Vagina (tissue), 2 donors: ENCODE measurements around the gene NIT1. TPM values are rescaled to one million over a fixed set of nuclear protein-coding genes. Genes with fewer than 3 reads are reported as not detected.

Source experiments
- DNase-seq, 2 donors: peaks; one replicate each; pipeline ENCODE4 v3.0.0-alpha.2; 2017; ENCODE audit errors: extremely low spot score in 2 of 2
- H3K27ac ChIP-seq: fragments of 200-600 bp; sonication (generic); one replicate; pipeline ENCODE4 v1.5.1; 2019
- H3K27me3 ChIP-seq: fragments of 200-600 bp; sonication (generic); one replicate; pipeline ENCODE4 v1.5.1; 2019
- H3K36me3 ChIP-seq, 2 donors: fragments of 200-600 bp; sonication (generic); one replicate each; pipeline ENCODE4 v1.5.1; 2017 to 2019
- H3K4me1 ChIP-seq: fragments of 200-600 bp; sonication (generic); one replicate; pipeline ENCODE4 v1.5.1; 2019
- H3K4me3 ChIP-seq, 2 donors: fragments of 200-600 bp; sonication (generic); 1 replicate in 1 of 2; 2 replicates in 1 of 2; pipeline ENCODE4 v1.5.1; 2016 to 2019
- H3K9me3 ChIP-seq: fragments of 200-600 bp; sonication (generic); one replicate; pipeline ENCODE4 v1.5.1; 2019
- CTCF ChIP-seq, 3 experiments: fragments of 450-650 bp in 2 of 3; fragments of 200-600 bp in 1 of 3; sonication (generic) in 1 of 3; IDR thresholded peaks; one replicate each; pipeline ENCODE4 v1.5.1; 2017 to 2019; ENCODE audit warnings: antibody characterized with exemption in 3 of 3, mild to moderate bottlenecking in 2 of 3, moderate library complexity in 2 of 3
- POLR2A ChIP-seq, 2 donors: fragments of 450-650 bp; IDR thresholded peaks; one replicate each; pipeline ENCODE4 v1.6.1; 2017; ENCODE audit warnings: antibody characterized with exemption in 2 of 2, mild to moderate bottlenecking in 2 of 2, moderate library complexity in 2 of 2
- POLR2AphosphoS5 ChIP-seq, 2 donors: sonication (generic); formaldehyde crosslinking; IDR thresholded peaks; one replicate each; pipeline ENCODE4 v1.9.0; 2017; ENCODE audit warnings: antibody characterized with exemption in 2 of 2, mild to moderate bottlenecking in 2 of 2, low read depth in 1 of 2; ENCODE audit not compliant: insufficient read depth in 1 of 2
- intact Hi-C: fragments of 100-400 bp; cut with DNase I; formaldehyde crosslinking; loops from one replicate; pipeline ENCODE4 v1.15.1; 2023
- total RNA-seq: library from RNA; depleted of rRNA; stranded (reverse); fragments of >200 nt; gene quantifications from one replicate; pipeline ENCODE4 v1.2.3, GENCODE V29; 2016

NIT1 gene
- total RNA-seq, 1 donor from 2014 or later, result 31.7 TPM

- Histone ChIP-seq H3K4me3 (no peak overlapping the region), H3K9me3 (no peaks in the 10 kb centered on the region), H3K27ac (no peak overlapping the region), H3K27me3 (no peaks in the 10 kb centered on the region), H3K36me3 (peaks cover 0 to 4% of the 10 kb centered on the region in 2 donors), H3K4me1 (peaks cover 16% of the 10 kb centered on the region)
- no peak for TF ChIP-seq POLR2AphosphoS5 (IDR thresholded peaks at IDR 0.05; ENCODE audit: insufficient read depth in 1 of 2, low read depth in 1 of 2)
- TF ChIP-seq CTCF (IDR thresholded peaks at IDR 0.05), result no peak
- TF ChIP-seq POLR2A (IDR thresholded peaks at IDR 0.05), result no peak
- intact Hi-C loops, result loop anchor here (5.0 to 10.0 kb wide), 2 partner anchors 48 to 100 kb away; partner anchors contain the start of gene USF1
- no peak for DNase-seq
Observed at GRCh38 chr1:161095230-161095629, 22.7 kb upstream of the NIT1 start.

- no peak overlapping the region for H3K4me3 ChIP-seq
- peaks cover 16% of the 10 kb centered on the region for H3K4me1 ChIP-seq
- no peak for DNase-seq
- intact Hi-C loops, result loop anchor here (5.0 to 10.0 kb wide), 2 partner anchors 49 to 101 kb away; partner anchors contain the start of gene USF1
- H3K27ac ChIP-seq, result no peak overlapping the region
- peaks cover 0 to 11% of the 10 kb centered on the region in 2 donors for H3K36me3 ChIP-seq
- no peaks in the 10 kb centered on the region for H3K27me3 ChIP-seq
- no peak for TF ChIP-seq POLR2AphosphoS5 (IDR thresholded peaks at IDR 0.05; ENCODE audit: insufficient read depth in 1 of 2, low read depth in 1 of 2)
- no peak for TF ChIP-seq CTCF (IDR thresholded peaks at IDR 0.05)
- TF ChIP-seq POLR2A (IDR thresholded peaks at IDR 0.05), result no peak
- H3K9me3 ChIP-seq, result no peaks in the 10 kb centered on the region
Observed at GRCh38 chr1:161096015-161096414, 21.9 kb upstream of the NIT1 start.

- TF ChIP-seq POLR2A (IDR thresholded peaks at IDR 0.05) (no peak), CTCF (IDR thresholded peaks at IDR 0.05) (no peak), POLR2AphosphoS5 (IDR thresholded peaks at IDR 0.05; ENCODE audit: insufficient read depth in 1 of 2, low read depth in 1 of 2) (peak in 1 of 2 donors; percentile 63)
- H3K27me3 ChIP-seq, result no peaks in the 10 kb centered on the region
- no peak overlapping the region for H3K27ac ChIP-seq
- peaks cover 16% of the 10 kb centered on the region for H3K4me1 ChIP-seq
- no peaks in the 10 kb centered on the region for H3K9me3 ChIP-seq
- H3K4me3 ChIP-seq, result no peak overlapping the region
- DNase-seq, result peak in 1 of 2 donors; percentile 25
- intact Hi-C loops, result loop anchor here (5.0 to 10.0 kb wide), 2 partner anchors 49 to 102 kb away; partner anchors contain the start of gene USF1
- peaks cover 0 to 15% of the 10 kb centered on the region in 2 donors for H3K36me3 ChIP-seq
Observed at GRCh38 chr1:161096530-161096929, 21.4 kb upstream of the NIT1 start.

- Histone ChIP-seq H3K9me3 (no peaks in the 10 kb centered on the region), H3K27me3 (no peaks in the 10 kb centered on the region), H3K36me3 (peaks cover 0 to 15% of the 10 kb centered on the region in 2 donors), H3K4me3 (peak within 1 kb of the TSS; percentile 43 to 52), H3K27ac (peak within 1 kb of the TSS; percentile 31), H3K4me1 (peaks cover 16% of the 10 kb centered on the region)
- intact Hi-C loops, result loop anchor here (5.0 to 10.0 kb wide), 2 partner anchors 51 to 104 kb away; partner anchors contain the start of gene USF1
- DNase-seq, result no peak
- TF ChIP-seq POLR2AphosphoS5 (IDR thresholded peaks at IDR 0.05; ENCODE audit: insufficient read depth in 1 of 2, low read depth in 1 of 2) (peak in 1 of 2 donors; percentile 40), POLR2A (IDR thresholded peaks at IDR 0.05) (no peak), CTCF (IDR thresholded peaks at IDR 0.05) (peak in 1 of 3 experiments; percentile 4)
Observed at GRCh38 chr1:161098210-161099068, 19.5 kb upstream of the NIT1 start, which contains the start of gene KLHDC9. TSS of gene KLHDC9 (plus strand) at chr1:161098361. CDS start at chr1:161098536, 175 bp downstream.
